Frontal cortex (tissue), 4 donors: ENCODE results near the gene HPS1. TPM values are rescaled to one million over a fixed set of nuclear protein-coding genes. Genes with fewer than 3 reads are reported as not detected.

Experiments
- DNase-seq, 2 donors: peaks; one replicate each; pipeline ENCODE4 v3.0.0; 2012; ENCODE audit warnings: low spot score in 2 of 2
- FAIRE-seq: peaks from 2 replicates; lab custom pipeline; 2012; peaks lifted over from hg19 to GRCh38; lab: Jason Lieb, UNC
- total RNA-seq: library from RNA; depleted of rRNA; stranded (reverse); fragments of >200 nt; gene quantifications from one replicate; pipeline ENCODE4 v1.2.3, GENCODE V29; 2014
- donor health status: control.
- donor health status: control.
- donor health status: control.

Gene HPS1
- total RNA-seq, 1 donor from 2014 or later: 10.2 TPM

- FAIRE-seq (no peak), DNase-seq (no peak)
Observed at GRCh38 chr10:98416606-98417388, 29.9 kb downstream of the HPS1 start.

GRCh38 chr10:98415731-98416119, 31.0 kb downstream of the HPS1 start:
- DNase-seq (no peak), FAIRE-seq (no peak)

- no peak for FAIRE-seq
- DNase-seq: peak; percentile 74 to 88
Observed at GRCh38 chr10:98414932-98415730, 31.6 kb downstream of the HPS1 start, which contains the start of gene PYROXD2. PYROXD2 (minus strand) TSS chr10:98415182; CDS start chr10:98415135, 47 bp downstream.

GRCh38 chr10:98414578-98414931, 32.2 kb downstream of the HPS1 start:
- DNase-seq (no peak), FAIRE-seq (no peak)

- FAIRE-seq (no peak), DNase-seq (no peak)
Observed at GRCh38 chr10:98411768-98412167, 35.0 kb downstream of the HPS1 start.

GRCh38 chr10:98411166-98411565, 35.6 kb downstream of the HPS1 start:
- no peak for FAIRE-seq
- no peak for DNase-seq

GRCh38 chr10:98410759-98411158, 36.0 kb downstream of the HPS1 start:
- DNase-seq (no peak), FAIRE-seq (no peak)

- DNase-seq: no peak
- FAIRE-seq: no peak
Observed at GRCh38 chr10:98410135-98410743, 36.5 kb downstream of the HPS1 start.

GRCh38 chr10:98408799-98409198, 37.9 kb downstream of the HPS1 start:
- FAIRE-seq (no peak), DNase-seq (no peak)

GRCh38 chr10:98407744-98408241, 38.9 kb downstream of the HPS1 start:
- no peak for DNase-seq
- FAIRE-seq: no peak

- DNase-seq (no peak), FAIRE-seq (no peak)
Observed at GRCh38 chr10:98407017-98407743, 39.6 kb downstream of the HPS1 start.

- no peak for DNase-seq
- FAIRE-seq: no peak
Observed at GRCh38 chr10:98405422-98405821, 41.3 kb downstream of the HPS1 start.

- FAIRE-seq: no peak
Observed at GRCh38 chr10:98404571-98405359, 42.0 kb downstream of the HPS1 start.

GRCh38 chr10:98403812-98404504, 42.8 kb downstream of the HPS1 start:
- FAIRE-seq (no peak), DNase-seq (no peak)

More at GRCh38 chr10:98404571-98405359, 42.0 kb downstream of the HPS1 start:
- DNase-seq: no peak

- FAIRE-seq: no peak
- no peak for DNase-seq
Observed at GRCh38 chr10:98402931-98403718, 43.6 kb downstream of the HPS1 start.

- FAIRE-seq: no peak
- DNase-seq: no peak
Observed at GRCh38 chr10:98402478-98402877, 44.3 kb downstream of the HPS1 start.

- DNase-seq (no peak), FAIRE-seq (no peak)
Observed at GRCh38 chr10:98400482-98400881, 46.3 kb downstream of the HPS1 start.

- FAIRE-seq: no peak
- no peak for DNase-seq
Observed at GRCh38 chr10:98399784-98400183, 47.0 kb downstream of the HPS1 start.
